Stimulated activated CD4-positive, alpha-beta T cell treated with anti-CD3 and anti-CD28 coated beads, TNF-alpha, amount 100 ng/mL, for 48 hours (primary cell): ENCODE data around the gene MRPS31.
"Not testable (repeated sequence)": the region's sequence is repeated elsewhere in the genome, so short reads cannot be mapped to it uniquely, and the experiment has no call there.

Source experiments
- DNase-seq, 3 donors: peaks; one replicate each; pipeline ENCODE4 v3.0.0-alpha.2; 2020; ENCODE audit warnings: low read depth in 3 of 3

Gene MRPS31

GRCh38 chr13:40762849-40763248 lies 8.1 kb downstream of the MRPS31 start:
- no peak for DNase-seq

GRCh38 chr13:40758811-40759210 lies 12.2 kb downstream of the MRPS31 start:
- DNase-seq: no peak

GRCh38 chr13:40756042-40756441 lies 14.9 kb downstream of the MRPS31 start:
- DNase-seq: no peak

GRCh38 chr13:40755082-40755700 lies 15.8 kb downstream of the MRPS31 start:
- no peak for DNase-seq

GRCh38 chr13:40749327-40749726 lies 21.7 kb downstream of the MRPS31 start:
- DNase-seq: no peak

- DNase-seq: not testable (repeated sequence)
Measured at GRCh38 chr13:40735232-40735548, 35.8 kb downstream of the MRPS31 start.

- DNase-seq: not testable (repeated sequence)
Measured at GRCh38 chr13:40734536-40735231, 36.3 kb downstream of the MRPS31 start.

- no peak for DNase-seq
Measured at GRCh38 chr13:40732658-40733057, 38.3 kb downstream of the MRPS31 start.

- no peak for DNase-seq
Measured at GRCh38 chr13:40728595-40728994, 42.4 kb downstream of the MRPS31 start.

GRCh38 chr13:40714433-40714832 lies 56.6 kb downstream of the MRPS31 start:
- not testable (repeated sequence) for DNase-seq

- DNase-seq: no peak
Measured at GRCh38 chr13:40706439-40706838, 64.6 kb downstream of the MRPS31 start.

GRCh38 chr13:40697711-40698110 lies 73.3 kb downstream of the MRPS31 start:
- DNase-seq: no peak

GRCh38 chr13:40694426-40694825 lies 76.6 kb downstream of the MRPS31 start:
- no peak for DNase-seq

GRCh38 chr13:40692946-40693345 lies 78.0 kb downstream of the MRPS31 start:
- no peak for DNase-seq

- no peak for DNase-seq
Measured at GRCh38 chr13:40688781-40689180, 82.2 kb downstream of the MRPS31 start.

- no peak for DNase-seq
Measured at GRCh38 chr13:40682449-40683240, 88.3 kb downstream of the MRPS31 start.

- DNase-seq: no peak
Measured at GRCh38 chr13:40681341-40682146, 89.4 kb downstream of the MRPS31 start.

- DNase-seq: no peak
Measured at GRCh38 chr13:40680659-40681323, 90.2 kb downstream of the MRPS31 start.

GRCh38 chr13:40679480-40679985 lies 91.5 kb downstream of the MRPS31 start:
- no peak for DNase-seq
